ENCODE data around the gene LDLRAD4.

LDLRAD4 gene

GRCh38 chr18:13416848-13417247 lies 198.3 kb downstream of the LDLRAD4 start:
- DNase-seq: no peak

GRCh38 chr18:13418013-13418710 lies 199.6 kb downstream of the LDLRAD4 start:
- no peak for DNase-seq

GRCh38 chr18:13420969-13421686 lies 202.6 kb downstream of the LDLRAD4 start:
- no peak for DNase-seq

- no peak for DNase-seq
These were observed 204.1 kb downstream of the LDLRAD4 start for GRCh38 chr18:13422541-13423147.

- DNase-seq: no peak
These were observed 204.8 kb downstream of the LDLRAD4 start for GRCh38 chr18:13423352-13423751.

- DNase-seq: no peak
These were observed 205.8 kb downstream of the LDLRAD4 start for GRCh38 chr18:13424363-13424762.

- DNase-seq: no peak
These were observed 207.0 kb downstream of the LDLRAD4 start for GRCh38 chr18:13425357-13426091.

GRCh38 chr18:13427354-13427753 lies 208.8 kb downstream of the LDLRAD4 start:
- no peak for DNase-seq

- no peak for DNase-seq
These were observed 209.8 kb downstream of the LDLRAD4 start for GRCh38 chr18:13428319-13428718.

- DNase-seq: no peak
These were observed 210.5 kb downstream of the LDLRAD4 start for GRCh38 chr18:13429016-13429415.

GRCh38 chr18:13429884-13430510 lies 211.4 kb downstream of the LDLRAD4 start:
- no peak for DNase-seq

GRCh38 chr18:13430663-13431062 lies 212.1 kb downstream of the LDLRAD4 start:
- DNase-seq: no peak

GRCh38 chr18:13431886-13432285 lies 213.3 kb downstream of the LDLRAD4 start:
- DNase-seq: no peak

GRCh38 chr18:13433125-13433524 lies 214.6 kb downstream of the LDLRAD4 start:
- no peak for DNase-seq

GRCh38 chr18:13433685-13434084 lies 215.1 kb downstream of the LDLRAD4 start:
- DNase-seq: no peak

GRCh38 chr18:13434854-13435253 lies 216.3 kb downstream of the LDLRAD4 start:
- DNase-seq: no peak

- no peak for DNase-seq
These were observed 217.2 kb downstream of the LDLRAD4 start for GRCh38 chr18:13435586-13436333.

GRCh38 chr18:13436576-13436975 lies 218.0 kb downstream of the LDLRAD4 start:
- DNase-seq: no peak

- DNase-seq: no peak
These were observed 218.5 kb downstream of the LDLRAD4 start for GRCh38 chr18:13437034-13437433.

- DNase-seq: no peak
These were observed 219.4 kb downstream of the LDLRAD4 start for GRCh38 chr18:13437796-13438506.

- no peak for DNase-seq
These were observed 220.0 kb downstream of the LDLRAD4 start for GRCh38 chr18:13438507-13439056.
